T-cell (primary cell): ENCODE results near the gene FHIT. TPM values are rescaled to one million over a fixed set of nuclear protein-coding genes. Genes with fewer than 3 reads are reported as not detected.

Experiments used
- ATAC-seq, 4 experiments: fragments of 200-7000 bp in 3 of 4; fragments of 150-1000 bp in 1 of 4; cut with Tn5 transposase; replicated peaks in 1 of 4; 1 replicate in 3 of 4; 2 replicates in 1 of 4; pipeline ENCODE4 v1.10.0; 2021; ENCODE audit warnings: moderate library complexity in 3 of 4, mild to moderate bottlenecking in 2 of 4, moderate number of reproducible peaks in 1 of 4
- CTCF ChIA-PET, 2 donors: fragments of 300-600 bp; sonication (Branson Sonifier 250); formaldehyde crosslinking; loops; one replicate each; lab custom pipeline; 2022; ENCODE audit warnings: antibody characterized with exemption in 2 of 2; lab: Charles Lee
- POLR2A ChIA-PET, 2 donors: fragments of 300-600 bp; sonication (Branson Sonifier 250); formaldehyde crosslinking; loops; one replicate each; lab custom pipeline; 2022; ENCODE audit warnings: antibody characterized with exemption in 2 of 2; lab: Charles Lee
- DNase-seq, 35 experiments: peaks; one replicate each; pipeline versions ENCODE4 v3.0.0 to v3.0.0-alpha.2; 2013 to 2023
- H3K27ac ChIP-seq: one replicate; pipeline ENCODE4 v1.5.1; 2013; ENCODE audit warnings: low read length
- H3K27me3 ChIP-seq, 2 experiments: replicated peaks in 1 of 2; 1 replicate in 1 of 2; 2 replicates in 1 of 2; pipeline versions ENCODE4 v1.6.1 to v1.7.0; 2013; ENCODE audit warnings: low read length in 1 of 2, mixed read lengths in 1 of 2; ENCODE audit not compliant: control insufficient read depth in 2 of 2, insufficient read depth in 2 of 2; ENCODE audit errors: extremely low read depth in 1 of 2
- H3K36me3 ChIP-seq, 2 donors: 1 replicate in 1 of 2; 2 replicates in 1 of 2; pipeline versions ENCODE4 v1.6.1 to v1.7.0; 2013; ENCODE audit warnings: low read length in 1 of 2; ENCODE audit not compliant: control insufficient read depth in 2 of 2, insufficient read depth in 1 of 2; ENCODE audit errors: extremely low read depth in 1 of 2
- H3K4me1 ChIP-seq, 2 experiments: 1 replicate in 1 of 2; 2 replicates in 1 of 2; pipeline versions ENCODE4 v1.6.1 to v1.7.0; 2013; ENCODE audit warnings: low read length in 2 of 2, mixed read lengths in 1 of 2; ENCODE audit not compliant: insufficient read depth in 2 of 2, control insufficient read depth in 1 of 2; ENCODE audit errors: extremely low read depth in 1 of 2
- H3K4me3 ChIP-seq, 2 donors: 1 replicate in 1 of 2; 2 replicates in 1 of 2; pipeline versions ENCODE4 v1.5.1 to v1.7.0; 2013; ENCODE audit warnings: mild to moderate bottlenecking in 2 of 2, low read length in 1 of 2, moderate library complexity in 1 of 2; ENCODE audit not compliant: control insufficient read depth in 1 of 2; ENCODE audit errors: extremely low read depth in 1 of 2
- H3K9me3 ChIP-seq: 2 replicates; pipeline ENCODE4 v1.7.0; 2013
- H3K27ac Mint-ChIP-seq, 2 donors: one replicate each; pipeline ENCODE4 v1.8.0; 2020 to 2021; ENCODE audit warnings: mild to moderate bottlenecking in 2 of 2, mixed read lengths in 2 of 2
- H3K27me3 Mint-ChIP-seq, 2 donors: one replicate each; pipeline ENCODE4 v1.8.0; 2021 to 2022; ENCODE audit warnings: mixed read lengths in 2 of 2
- H3K36me3 Mint-ChIP-seq: one replicate; pipeline ENCODE4 v1.8.0; 2021; ENCODE audit warnings: mixed read lengths
- H3K4me1 Mint-ChIP-seq, 3 donors: one replicate each; pipeline ENCODE4 v1.8.0; 2020 to 2022; ENCODE audit warnings: mixed read lengths in 3 of 3, mild to moderate bottlenecking in 1 of 3
- H3K4me3 Mint-ChIP-seq, 3 donors: one replicate each; pipeline ENCODE4 v1.8.0; 2020 to 2022; ENCODE audit warnings: mild to moderate bottlenecking in 3 of 3, mixed read lengths in 3 of 3, moderate library complexity in 3 of 3
- H3K9me3 Mint-ChIP-seq, 3 donors: one replicate each; pipeline ENCODE4 v1.8.0; 2020 to 2022; ENCODE audit warnings: mixed read lengths in 3 of 3
- WGBS: methylation state at CpG from one replicate; pipeline ENCODE4 v1.1.5; 2013; ENCODE audit warnings: missing lambda C conversion rate; ENCODE audit not compliant: insufficient coverage; 5-methylcytosine and 5-hydroxymethylcytosine counted together
- total RNA-seq, 35 experiments: library from RNA in 6 of 35; stranded (reverse) in 6 of 35; fragments of 120-200 nt in 1 of 35; gene quantifications; one replicate each; pipeline versions ENCODE4 v1.2.1 to v1.2.4 and lab custom pipeline; 2013 to 2026

The FHIT gene
- total RNA-seq, 5 donors from 2014 or later (not counting 1 experiment from before 2014, with no cell fraction given): 33.1 to 197 (median 78.3) TPM

DNA sequence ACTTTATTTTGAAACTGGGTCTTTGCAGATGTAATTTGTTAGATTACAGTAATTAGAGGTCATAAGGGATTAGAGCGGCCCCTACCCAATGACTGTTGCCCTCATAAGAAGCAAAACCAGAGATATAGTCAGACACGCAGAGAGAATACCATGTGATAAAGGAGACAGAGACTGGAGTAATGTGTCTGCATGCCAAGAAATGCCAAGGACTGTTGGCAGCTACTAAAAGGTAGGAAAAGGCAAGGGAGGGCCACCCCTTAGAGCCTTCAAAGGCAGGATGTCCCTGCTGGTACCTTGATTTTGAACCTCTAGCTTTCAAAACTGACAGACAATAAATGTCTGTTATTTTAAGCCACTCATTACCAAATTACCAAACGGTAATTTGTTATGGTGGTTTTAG lies 548.2 kb downstream of the FHIT start:
- Histone ChIP-seq H3K27me3 (no peaks in the 10 kb centered on the region), H3K4me3 (no peak overlapping the region), H3K27ac (no peak overlapping the region), H3K9me3 (no peaks in the 10 kb centered on the region), H3K36me3 (no peaks in the 10 kb centered on the region), H3K4me1 (no peaks in the 10 kb centered on the region)
- no peak overlapping the region for H3K27ac Mint-ChIP-seq
- no peak overlapping the region for H3K4me3 Mint-ChIP-seq
- ATAC-seq: no peak
- ChIA-PET POLR2A (interaction anchor here in 1 of 2 donors (0.5 kb wide), 1 partner anchor 35 kb away, joined by 3 read pairs; no protein-coding TSS in a partner anchor), CTCF (no interaction called here)
- DNase-seq: no peak
- H3K4me1 Mint-ChIP-seq: no peaks in the 10 kb centered on the region
- H3K27me3 Mint-ChIP-seq: no peaks in the 10 kb centered on the region
- 100% methylated on average over 1 of the region's 3 CpGs for WGBS
- H3K9me3 Mint-ChIP-seq: no peaks in the 10 kb centered on the region
- H3K36me3 Mint-ChIP-seq: no peaks in the 10 kb centered on the region

DNA sequence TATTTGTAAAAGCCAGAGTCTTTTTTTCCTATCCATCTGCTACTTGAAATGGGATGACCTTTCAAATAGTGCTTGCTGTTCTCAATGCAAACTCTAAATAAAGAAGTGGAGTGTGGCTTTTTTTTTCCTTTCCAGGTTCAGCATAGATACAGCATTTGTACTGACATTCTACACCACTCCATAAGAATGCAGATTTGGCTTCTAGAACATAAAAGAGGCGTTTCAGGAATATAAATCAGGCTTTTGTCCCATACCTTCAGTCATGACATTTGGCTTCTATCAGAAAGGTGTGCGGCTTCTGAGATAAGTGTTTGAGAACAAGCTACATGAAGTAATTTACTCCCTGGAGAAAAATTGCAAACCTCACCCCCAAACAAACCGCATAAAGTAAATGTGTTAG lies 553.1 kb downstream of the FHIT start:
- H3K27me3 Mint-ChIP-seq: no peaks in the 10 kb centered on the region
- peaks cover 0 to 4% (median 0%) of the 10 kb centered on the region in 3 donors for H3K4me1 Mint-ChIP-seq
- no peaks in the 10 kb centered on the region for H3K36me3 ChIP-seq
- WGBS: no CpG with 5 or more reads among the region's 3 CpGs
- H3K27me3 ChIP-seq: no peaks in the 10 kb centered on the region
- no peaks in the 10 kb centered on the region for H3K9me3 ChIP-seq
- H3K4me1 ChIP-seq: no peaks in the 10 kb centered on the region
- H3K27ac ChIP-seq: no peak overlapping the region
- H3K27ac Mint-ChIP-seq: no peak overlapping the region
- DNase-seq (no peak), ATAC-seq (no peak)
- H3K36me3 Mint-ChIP-seq: no peaks in the 10 kb centered on the region
- no peak overlapping the region for H3K4me3 Mint-ChIP-seq
- H3K4me3 ChIP-seq: no peak overlapping the region
- H3K9me3 Mint-ChIP-seq: no peaks in the 10 kb centered on the region
- ChIA-PET CTCF (no interaction called here), POLR2A (no interaction called here)

GRCh38 chr3:60697132-60697531 lies 554.1 kb downstream of the FHIT start:
- Mint-ChIP-seq H3K9me3 (no peaks in the 10 kb centered on the region), H3K4me3 (no peak overlapping the region), H3K36me3 (no peaks in the 10 kb centered on the region), H3K27me3 (no peaks in the 10 kb centered on the region), H3K27ac (no peak overlapping the region), H3K4me1 (peaks cover 0 to 4% (median 0%) of the 10 kb centered on the region in 3 donors)
- ATAC-seq: no peak
- DNase-seq: no peak
- POLR2A ChIA-PET: no interaction called here
- H3K27ac ChIP-seq: no peak overlapping the region
- CTCF ChIA-PET: no interaction called here
- no peak overlapping the region for H3K4me3 ChIP-seq
- no peaks in the 10 kb centered on the region for H3K27me3 ChIP-seq
- no peaks in the 10 kb centered on the region for H3K9me3 ChIP-seq
- H3K36me3 ChIP-seq: no peaks in the 10 kb centered on the region
- H3K4me1 ChIP-seq: no peaks in the 10 kb centered on the region

GRCh38 chr3:60696428-60697125 lies 554.7 kb downstream of the FHIT start:
- Histone ChIP-seq H3K27ac (no peak overlapping the region), H3K27me3 (no peaks in the 10 kb centered on the region), H3K36me3 (no peaks in the 10 kb centered on the region), H3K4me1 (no peaks in the 10 kb centered on the region), H3K4me3 (no peak overlapping the region), H3K9me3 (no peaks in the 10 kb centered on the region)
- H3K9me3 Mint-ChIP-seq: peaks cover 0 to 2% (median 0%) of the 10 kb centered on the region in 3 donors
- peaks cover 0 to 4% (median 0%) of the 10 kb centered on the region in 3 donors for H3K4me1 Mint-ChIP-seq
- 70% methylated on average over 2 of the region's 5 CpGs for WGBS
- H3K36me3 Mint-ChIP-seq: no peaks in the 10 kb centered on the region
- DNase-seq (no peak), ATAC-seq (no peak)
- POLR2A ChIA-PET: no interaction called here
- H3K27ac Mint-ChIP-seq: no peak overlapping the region
- no peak overlapping the region for H3K4me3 Mint-ChIP-seq
- no peaks in the 10 kb centered on the region for H3K27me3 Mint-ChIP-seq
- CTCF ChIA-PET: no interaction called here

GRCh38 chr3:60675424-60675823 lies 575.8 kb downstream of the FHIT start:
- no peak for DNase-seq
- H3K4me3 Mint-ChIP-seq: no peak overlapping the region
- no peak overlapping the region for H3K27ac ChIP-seq
- no peak overlapping the region for H3K4me3 ChIP-seq
- no peaks in the 10 kb centered on the region for H3K9me3 ChIP-seq
- H3K27me3 ChIP-seq: no peaks in the 10 kb centered on the region
- H3K4me1 Mint-ChIP-seq: peaks cover 0 to 2% (median 0%) of the 10 kb centered on the region in 3 donors
- WGBS: no CpG with 5 or more reads among the region's 2 CpGs
- CTCF ChIA-PET: interaction anchor here in 1 of 2 donors (0.6 kb wide), 1 partner anchor 558 kb away, joined by 3 read pairs; no protein-coding TSS in a partner anchor
- H3K27me3 Mint-ChIP-seq: no peaks in the 10 kb centered on the region
- peaks cover 0 to 13% (median 4%) of the 10 kb centered on the region in 3 donors for H3K9me3 Mint-ChIP-seq
- no peak overlapping the region for H3K27ac Mint-ChIP-seq
- POLR2A ChIA-PET: no interaction called here
- ATAC-seq: no peak
- no peaks in the 10 kb centered on the region for H3K4me1 ChIP-seq
- no peaks in the 10 kb centered on the region for H3K36me3 ChIP-seq
- no peaks in the 10 kb centered on the region for H3K36me3 Mint-ChIP-seq

GRCh38 chr3:60674870-60675269 lies 576.4 kb downstream of the FHIT start:
- H3K4me1 Mint-ChIP-seq: peaks cover 0 to 2% (median 0%) of the 10 kb centered on the region in 3 donors
- ChIA-PET POLR2A (no interaction called here), CTCF (no interaction called here)
- no peak overlapping the region for H3K27ac Mint-ChIP-seq
- Histone ChIP-seq H3K27me3 (no peaks in the 10 kb centered on the region), H3K4me3 (no peak overlapping the region), H3K9me3 (no peaks in the 10 kb centered on the region), H3K4me1 (no peaks in the 10 kb centered on the region), H3K27ac (no peak overlapping the region), H3K36me3 (no peaks in the 10 kb centered on the region)
- DNase-seq (no peak), ATAC-seq (no peak)
- H3K9me3 Mint-ChIP-seq: peaks cover 0 to 13% (median 4%) of the 10 kb centered on the region in 3 donors
- WGBS: no CpG with 5 or more reads among the region's 1 CpG
- H3K27me3 Mint-ChIP-seq: no peaks in the 10 kb centered on the region
- no peak overlapping the region for H3K4me3 Mint-ChIP-seq
- no peaks in the 10 kb centered on the region for H3K36me3 Mint-ChIP-seq
